CD4-positive, alpha-beta T cell treated with Interleukin-15 for 1 hour (primary cell): ENCODE measurements around the gene LRRC9.
"Not testable (repeated sequence)": the region's sequence is repeated elsewhere in the genome, so short reads cannot be mapped to it uniquely, and the experiment has no call there.

Source experiments
- DNase-seq: peaks from one replicate; pipeline ENCODE4 v3.0.0-alpha.2; 2020

LRRC9 gene

DNA sequence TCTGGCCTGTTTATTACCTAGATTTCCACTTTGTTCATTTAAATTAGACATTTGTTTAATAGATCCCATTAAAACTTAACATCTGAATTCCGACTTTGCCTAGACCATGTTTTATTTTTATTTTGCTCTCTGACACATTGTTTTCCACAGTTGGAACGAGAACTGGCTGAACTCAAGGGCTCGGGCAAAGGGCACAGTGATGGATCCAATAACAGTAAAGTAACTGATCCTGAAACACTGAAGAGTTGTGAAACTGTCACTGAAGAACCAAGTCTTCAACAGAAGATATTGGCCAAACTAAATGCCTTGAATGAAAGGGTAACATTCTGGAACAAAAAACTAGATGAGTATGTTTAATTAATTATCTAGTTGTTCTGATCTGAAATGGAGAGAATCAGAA lies 39.7 kb downstream of the LRRC9 start:
- no peak for DNase-seq

DNA sequence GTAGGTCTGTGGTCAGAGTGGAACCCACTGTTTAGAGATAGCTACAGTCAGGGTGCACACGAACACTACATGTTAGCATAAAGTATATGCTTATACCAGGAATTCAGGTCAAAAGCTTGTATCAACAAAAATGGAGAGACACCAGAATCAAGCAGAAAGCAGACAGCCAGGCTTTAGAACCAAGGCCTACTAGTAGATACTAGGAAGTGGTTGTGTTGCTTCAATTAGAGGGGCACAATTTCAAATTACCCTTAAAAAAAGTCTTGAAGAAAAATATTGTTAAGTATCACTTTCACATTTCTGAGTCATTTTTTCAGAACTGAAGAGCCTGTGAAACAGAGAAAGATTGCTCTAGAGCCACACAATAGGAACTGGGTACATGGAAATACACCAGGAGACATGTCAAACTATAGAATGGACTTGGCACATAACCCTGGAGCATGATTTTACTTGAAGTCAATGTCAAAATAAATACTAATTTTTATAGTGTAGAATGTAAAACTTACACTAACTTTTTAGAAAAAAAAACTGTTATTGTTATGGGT lies 41.6 kb downstream of the LRRC9 start:
- DNase-seq = no peak

DNA sequence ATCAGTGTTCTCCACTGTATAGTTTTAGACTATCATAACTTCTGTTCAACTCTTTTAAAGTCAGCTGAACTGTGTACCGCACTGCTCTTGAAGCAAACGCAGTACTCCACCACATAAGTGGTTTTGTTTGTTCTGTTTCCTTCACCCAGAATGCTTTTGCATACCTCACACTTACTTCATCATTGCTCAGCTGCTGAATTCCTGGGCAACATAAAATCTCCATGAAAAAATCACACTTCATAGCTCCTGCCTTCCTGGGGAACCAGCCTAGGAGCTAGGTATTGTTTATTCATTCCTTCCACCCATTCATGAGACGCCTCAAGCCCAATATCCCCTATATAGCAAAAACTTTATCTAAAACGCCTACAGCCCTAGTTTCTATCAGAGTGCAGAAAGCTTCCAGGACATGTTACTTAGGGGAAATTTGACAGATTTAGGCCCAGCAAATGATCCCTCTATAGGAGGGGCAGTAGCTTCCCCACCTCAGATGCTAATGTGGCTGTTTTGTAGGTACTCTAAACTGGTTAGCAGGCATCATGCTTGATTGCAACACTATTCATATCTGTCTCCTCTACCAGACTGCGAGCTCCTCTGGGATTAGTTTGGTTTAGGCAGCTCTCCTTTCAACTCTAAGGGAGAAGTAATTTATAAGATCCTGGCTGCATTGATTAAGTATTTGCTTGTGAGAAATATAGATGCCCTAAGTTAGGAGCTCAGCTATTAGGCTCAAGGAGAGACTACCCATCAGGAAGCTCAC lies 44.5 kb downstream of the LRRC9 start:
- DNase-seq = no peak

DNA sequence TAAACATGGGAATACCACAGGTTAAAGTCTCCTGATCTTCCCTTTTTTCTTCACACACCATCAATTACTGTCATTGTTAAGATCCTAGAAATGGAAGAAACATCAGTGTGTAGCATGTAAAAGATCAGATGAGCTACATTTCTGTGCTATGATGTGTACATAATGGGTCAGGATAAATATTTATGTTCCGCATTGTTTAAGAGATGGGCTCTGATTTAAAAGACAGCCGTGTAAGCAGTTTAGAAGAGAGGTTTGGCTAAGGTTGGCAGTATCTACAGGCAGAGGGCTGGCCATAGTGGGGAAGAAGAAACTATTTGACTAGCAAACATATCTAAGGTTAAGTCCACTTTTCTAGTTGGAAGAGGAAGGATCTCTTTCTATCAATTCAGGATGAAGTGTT lies 49.4 kb downstream of the LRRC9 start:
- no peak for DNase-seq

DNA sequence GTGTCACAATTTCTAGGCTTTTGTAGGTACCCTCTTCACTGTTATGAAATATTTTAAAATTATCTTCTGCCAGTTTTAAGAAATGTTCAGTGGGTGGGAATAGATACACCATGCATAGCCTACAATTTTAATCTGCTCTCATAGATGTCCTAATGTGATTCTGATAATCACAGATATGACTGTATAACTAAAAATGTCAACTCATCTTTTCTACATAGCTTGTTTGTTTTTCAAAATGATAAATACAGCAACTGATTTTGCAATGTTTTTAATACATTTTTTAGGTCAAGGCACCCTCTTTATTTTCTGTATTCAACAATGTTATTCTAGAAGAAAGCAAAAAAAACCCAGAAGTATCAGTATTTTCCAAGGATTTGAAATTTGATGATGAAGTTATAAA lies 61.6 kb downstream of the LRRC9 start:
- DNase-seq = no peak

DNA sequence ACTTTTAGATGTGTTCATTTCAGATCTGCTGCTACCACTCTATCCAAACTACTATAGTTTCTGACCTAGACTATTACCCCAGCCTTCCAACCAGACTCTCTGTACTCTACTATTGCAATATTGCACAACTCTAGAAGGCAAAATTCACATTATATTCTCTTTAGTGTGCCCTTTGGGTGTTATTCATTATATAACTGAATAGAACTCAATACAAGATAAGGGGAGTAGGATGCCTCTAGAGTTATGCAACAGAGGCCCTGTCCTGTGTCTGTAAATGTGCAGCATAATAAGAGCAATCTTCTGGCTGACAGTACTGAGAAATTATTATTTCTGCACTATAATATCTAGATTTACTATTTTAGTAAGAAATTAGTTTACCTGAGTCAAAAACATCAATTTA lies 63.1 kb downstream of the LRRC9 start:
- no peak for DNase-seq

DNA sequence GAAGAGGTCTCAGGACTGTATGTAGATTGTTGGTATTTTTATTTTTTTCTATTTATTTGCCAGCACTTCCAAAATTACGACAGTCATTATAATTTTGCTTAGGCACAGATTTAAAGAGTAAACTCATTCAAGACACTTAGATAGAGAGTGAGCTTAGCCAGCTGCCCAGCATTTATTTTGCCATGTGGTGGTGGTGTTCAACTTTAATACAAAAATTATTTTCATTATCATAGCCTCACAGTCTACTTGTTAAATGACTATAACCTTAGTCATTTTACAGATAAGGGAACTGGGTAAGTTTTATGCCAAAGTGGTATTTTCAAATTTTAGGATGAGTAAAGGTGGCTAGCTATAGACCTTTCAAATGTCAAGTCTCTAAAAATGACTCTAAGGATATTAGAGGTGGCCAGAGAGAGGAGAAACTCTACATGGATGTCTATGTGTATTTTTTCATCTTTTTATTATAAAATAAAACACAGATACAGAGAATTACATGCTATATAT lies 66.7 kb downstream of the LRRC9 start:
- no peak for DNase-seq

DNA sequence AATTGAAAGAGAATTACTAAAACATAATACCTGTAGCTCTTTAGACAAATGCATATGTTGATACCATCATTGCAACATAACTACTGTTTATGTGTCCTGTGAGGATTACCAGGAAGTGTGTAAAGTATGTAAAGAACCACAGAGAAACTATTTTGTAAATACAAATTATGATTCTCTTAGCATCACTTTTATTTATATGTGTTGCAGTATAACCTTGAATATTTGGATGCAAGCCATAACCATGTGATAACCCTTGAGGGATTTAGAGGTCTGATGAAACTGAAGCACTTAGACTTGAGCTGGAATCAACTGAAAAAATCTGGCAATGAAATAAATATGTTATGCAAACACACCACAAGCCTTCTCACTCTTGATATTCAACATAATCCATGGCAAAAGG lies 77.5 kb downstream of the LRRC9 start:
- no peak for DNase-seq

DNA sequence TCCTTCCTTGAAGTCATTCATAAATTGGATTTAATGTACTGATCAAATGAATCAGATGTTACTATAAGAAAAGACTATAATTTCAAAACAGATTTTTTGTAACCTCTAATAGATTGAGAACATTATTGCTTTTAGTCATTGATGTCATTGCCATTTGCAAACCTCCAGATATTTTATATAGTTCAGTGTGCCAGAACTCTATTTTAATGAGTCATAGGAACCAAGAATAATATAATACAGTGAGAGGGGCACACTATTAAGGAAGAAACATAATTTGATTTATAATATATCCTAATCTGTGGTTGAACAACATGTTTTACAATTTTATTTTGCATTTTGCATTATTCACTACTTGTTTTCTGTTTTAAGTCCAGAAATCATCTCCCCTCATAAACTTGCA lies 78.0 kb downstream of the LRRC9 start:
- no peak for DNase-seq

DNA sequence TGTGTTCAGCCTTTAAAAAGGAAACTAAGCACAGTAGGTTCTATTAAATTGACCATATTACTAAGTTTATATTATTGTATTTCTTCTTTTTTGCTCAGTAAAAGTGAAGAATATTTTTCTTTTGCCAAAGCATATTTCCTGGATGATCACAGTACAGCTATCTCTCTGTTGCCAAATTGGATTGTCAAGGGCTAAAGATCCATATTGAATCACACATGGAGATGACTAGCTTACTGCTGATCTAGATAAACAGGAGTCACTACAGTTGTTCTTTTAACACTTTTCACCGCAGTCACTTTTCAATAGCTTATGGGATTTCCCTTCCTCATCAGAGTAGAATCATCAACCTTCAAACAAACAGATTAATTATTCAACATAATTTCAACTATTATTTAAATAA lies 78.6 kb downstream of the LRRC9 start:
- no peak for DNase-seq

DNA sequence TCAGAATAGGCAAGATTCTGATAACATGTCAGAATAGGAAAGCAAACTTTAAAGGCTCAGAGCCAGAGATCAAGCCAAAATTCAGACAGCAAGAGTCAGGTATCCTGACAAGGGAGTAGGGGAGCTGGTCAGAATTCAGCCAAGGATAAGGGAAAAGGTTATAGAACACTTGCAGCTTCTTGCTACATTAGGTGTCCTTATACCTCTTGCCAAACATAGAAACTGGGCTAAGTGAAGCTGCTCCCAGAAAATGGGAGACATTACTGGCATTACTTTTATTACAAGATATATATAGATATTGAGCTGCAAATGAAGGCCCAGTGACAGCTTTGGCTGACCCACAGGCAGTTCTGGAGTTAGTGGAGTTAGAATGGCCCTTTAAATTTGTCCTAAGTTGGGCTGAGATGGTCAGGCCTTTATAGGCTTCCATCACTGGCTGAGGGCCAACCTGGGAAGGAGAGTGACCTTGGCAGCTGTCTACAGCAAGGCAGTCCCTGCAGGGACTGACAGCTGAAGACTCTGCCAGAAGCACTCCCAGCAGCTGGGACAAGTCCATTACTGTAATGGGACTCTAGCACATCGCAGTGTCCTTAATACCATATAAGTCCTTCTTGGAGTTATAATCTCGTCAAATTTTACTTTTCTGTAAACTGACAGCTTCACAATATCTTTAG lies 83.0 kb downstream of the LRRC9 start:
- no peak for DNase-seq

DNA sequence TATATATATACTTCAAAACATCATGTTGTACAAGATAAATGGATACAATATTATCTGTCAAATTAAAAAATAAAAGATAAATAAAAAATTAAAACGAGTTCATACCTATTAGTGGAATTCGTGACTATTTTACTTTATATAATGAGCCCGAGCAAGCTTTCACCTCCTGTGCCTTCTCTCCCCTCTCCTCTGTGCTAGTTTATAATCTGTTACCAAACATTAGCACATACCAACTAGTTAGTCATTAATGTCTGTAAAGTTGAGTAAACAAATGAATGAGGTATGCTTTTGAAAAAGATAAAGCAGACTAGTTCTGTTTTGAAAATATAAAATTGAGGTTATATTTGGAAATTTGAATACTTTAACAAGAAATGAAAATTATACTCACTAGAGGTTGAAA lies 84.0 kb downstream of the LRRC9 start:
- DNase-seq = no peak

DNA sequence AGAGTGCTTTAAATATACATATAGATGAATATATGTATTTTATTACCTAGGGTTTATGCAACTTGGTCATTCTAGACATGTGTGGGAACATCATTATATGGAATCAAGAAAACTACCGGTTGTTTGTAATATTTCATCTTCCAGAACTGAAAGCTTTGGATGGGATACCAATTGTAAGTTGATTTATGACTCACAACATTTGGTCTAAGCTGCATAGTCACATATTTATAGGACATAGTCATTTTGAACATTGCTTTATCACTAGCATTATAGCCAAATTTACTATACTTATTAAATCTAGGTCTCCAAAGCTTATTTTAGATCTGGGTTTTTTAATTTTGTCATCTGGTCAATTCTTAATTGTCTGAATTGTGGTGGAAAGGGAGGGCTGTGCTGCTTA lies 88.1 kb downstream of the LRRC9 start:
- DNase-seq = no peak

DNA sequence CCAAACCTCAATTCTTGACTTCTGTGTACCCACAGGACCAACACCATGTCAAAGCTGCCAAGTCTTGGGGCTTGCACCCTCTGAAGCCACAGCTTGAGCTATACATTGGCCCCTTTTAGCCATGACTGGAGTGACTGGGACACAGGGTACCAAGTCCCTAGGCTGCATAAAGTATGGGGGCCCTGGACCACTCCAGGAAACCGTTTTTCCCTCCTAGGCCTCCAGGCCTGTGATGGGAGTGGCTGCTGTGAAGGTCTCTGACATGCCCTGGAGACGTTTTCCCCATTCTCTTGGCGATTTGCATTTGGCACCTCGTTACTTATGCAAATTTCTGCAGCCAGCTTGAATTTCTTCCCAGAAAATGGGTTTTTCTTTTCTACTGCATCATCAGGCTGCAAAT lies 90.3 kb downstream of the LRRC9 start:
- not testable (repeated sequence) for DNase-seq

DNA sequence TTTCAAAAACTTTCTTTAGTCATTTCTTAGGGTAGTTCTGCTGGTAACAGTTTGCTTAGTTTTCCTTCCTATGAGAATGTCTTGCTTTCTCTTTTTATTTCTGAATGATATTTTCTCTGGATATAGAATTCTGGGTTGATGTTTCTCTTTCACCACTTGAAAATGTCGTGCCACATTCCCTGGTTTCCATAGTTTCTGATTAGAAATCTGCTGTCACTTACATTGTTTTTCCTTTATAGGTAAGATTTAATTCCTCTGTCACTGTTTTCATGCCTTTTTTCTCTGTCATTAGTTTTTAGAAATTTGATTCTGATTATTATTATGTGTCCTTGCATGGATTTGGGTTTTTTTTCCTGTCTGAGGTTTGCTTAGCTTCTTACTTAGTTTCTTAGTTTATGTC lies 94.5 kb downstream of the LRRC9 start:
- DNase-seq = no peak

DNA sequence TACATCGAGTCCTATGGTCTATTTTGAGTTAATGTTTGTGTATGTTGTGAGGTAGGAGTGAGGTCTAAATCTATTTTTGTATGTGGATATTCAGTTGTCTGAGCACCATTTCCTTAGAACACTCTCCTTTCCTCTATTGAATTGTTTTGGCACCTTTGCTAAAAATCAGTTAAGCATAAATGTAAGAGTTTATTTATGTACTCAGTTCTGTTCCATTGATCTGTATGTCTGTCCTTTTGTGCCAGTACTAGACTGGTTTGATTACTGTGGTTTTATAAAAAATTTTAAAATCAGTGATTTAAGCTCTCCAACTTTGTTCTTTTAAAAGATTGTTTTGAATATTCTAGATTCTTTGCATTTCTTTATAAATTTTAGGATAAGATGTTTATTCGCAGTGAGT lies 101.7 kb downstream of the LRRC9 start:
- DNase-seq = no peak

DNA sequence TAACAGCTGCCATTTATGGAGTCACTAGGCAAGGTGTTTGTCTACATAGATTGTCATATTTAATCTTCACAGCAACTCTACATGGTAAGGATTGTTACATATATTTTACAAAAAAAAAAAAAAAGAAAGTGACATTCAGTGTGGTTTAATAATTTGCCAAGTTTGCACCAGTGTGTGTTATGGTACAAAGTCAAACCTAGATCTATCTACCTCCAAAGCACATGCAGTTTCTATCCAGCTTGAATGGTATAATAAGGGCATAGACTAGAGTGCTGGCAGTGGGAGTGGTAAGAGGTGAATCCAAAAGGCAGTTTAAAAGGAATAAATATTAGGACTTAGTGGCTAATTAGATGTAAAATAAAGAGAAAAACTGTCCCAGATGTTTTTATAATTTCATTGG lies 105.6 kb downstream of the LRRC9 start:
- no peak for DNase-seq

DNA sequence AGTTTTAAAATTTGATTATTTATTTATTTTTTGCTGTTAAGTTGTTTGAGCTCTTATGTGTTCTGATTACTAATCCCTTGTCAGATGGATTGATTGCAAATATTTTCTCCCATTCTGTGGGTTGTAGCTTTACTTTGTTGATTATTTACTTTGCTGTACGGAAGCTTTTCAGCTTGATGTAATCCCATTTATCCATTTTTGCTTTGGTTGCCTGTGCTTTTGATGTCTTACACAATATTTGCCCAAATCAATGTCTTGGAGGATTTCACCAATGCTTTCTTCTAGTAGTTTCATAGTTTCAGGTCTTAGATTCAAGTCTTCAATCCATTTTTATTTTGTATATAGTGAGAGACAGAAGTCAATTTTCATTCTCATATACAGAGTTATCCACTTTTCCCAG lies 115.2 kb downstream of the LRRC9 start:
- no peak for DNase-seq

DNA sequence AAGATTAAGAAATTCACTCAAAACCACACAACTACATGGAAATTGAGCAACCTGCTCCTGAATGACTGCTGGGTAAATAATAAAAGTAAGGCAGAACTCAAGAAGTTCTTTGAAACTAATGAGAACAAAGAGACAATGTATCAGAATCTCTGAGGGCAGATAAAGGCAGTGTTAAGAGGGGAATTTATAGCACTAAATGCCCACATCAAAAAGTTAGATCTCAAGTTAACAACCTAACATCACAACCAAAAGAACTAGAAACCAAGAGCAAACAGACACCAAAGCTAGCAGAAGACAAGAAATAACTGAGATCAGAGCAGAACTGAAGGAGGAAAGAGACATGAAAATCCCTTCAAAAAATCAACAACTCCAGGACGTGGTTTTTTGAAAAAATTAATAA lies 128.0 kb downstream of the LRRC9 start:
- not testable (repeated sequence) for DNase-seq

DNA sequence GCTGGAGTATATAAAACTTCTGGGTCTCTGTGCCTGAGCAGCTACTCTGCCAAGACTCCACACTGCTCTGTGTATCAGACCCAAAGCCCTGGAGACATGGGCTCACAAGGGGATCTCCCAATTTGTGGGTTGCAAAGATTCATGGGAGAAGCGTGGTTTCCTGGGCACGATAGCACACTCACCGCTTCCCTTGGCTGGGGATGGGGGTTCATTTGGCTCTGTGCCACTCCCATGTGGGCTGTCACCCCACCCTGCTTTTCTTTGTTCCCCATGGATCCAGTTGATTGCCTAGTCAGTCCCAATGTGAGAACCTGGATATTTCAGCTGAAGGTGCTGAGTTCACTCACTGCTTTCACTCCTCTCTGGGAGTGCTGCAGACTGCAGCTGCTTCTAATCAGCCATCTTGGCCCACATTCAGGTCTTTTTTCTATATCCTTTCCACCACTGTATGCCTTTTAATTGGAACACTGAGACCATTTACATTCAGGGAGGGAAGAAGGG lies 131.8 kb downstream of the LRRC9 start:
- no peak for DNase-seq

DNA sequence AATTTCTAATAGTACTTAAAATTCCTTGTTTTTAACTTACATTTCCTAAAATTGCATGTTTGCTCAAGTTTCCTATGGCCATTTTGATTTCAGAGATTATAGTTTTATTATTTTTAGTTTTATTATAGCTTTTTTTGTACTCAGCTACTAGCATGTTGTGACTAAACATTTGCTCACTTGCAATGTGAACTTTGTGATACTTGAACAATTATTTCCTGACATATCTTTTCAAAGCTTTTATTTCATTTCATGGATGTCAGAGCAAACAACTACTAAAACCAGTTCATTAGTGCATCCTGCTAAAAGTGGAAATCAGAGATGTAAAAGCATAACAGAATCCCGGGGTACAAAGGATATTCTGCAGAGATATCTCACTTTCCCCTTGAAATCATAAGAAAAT lies 138.1 kb downstream of the LRRC9 start:
- no peak for DNase-seq

DNA sequence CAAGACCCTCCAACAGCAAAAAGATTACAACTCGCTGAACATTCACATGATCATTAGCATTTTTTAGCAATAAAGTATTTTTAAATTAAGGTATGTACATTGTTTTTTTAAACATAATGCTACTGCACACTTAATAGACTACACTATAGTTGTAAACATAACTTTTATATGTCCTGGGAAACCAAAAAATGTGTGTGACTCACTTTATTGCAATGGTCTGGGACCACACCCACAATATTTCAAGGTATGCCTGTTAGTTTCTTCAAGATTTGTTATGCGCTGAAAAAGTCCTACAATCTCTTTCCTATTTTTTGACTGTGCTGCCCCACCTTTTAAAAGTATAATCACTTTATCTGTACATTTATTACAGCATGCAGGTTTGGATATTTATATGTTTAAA lies 141.4 kb downstream of the LRRC9 start:
- no peak for DNase-seq

DNA sequence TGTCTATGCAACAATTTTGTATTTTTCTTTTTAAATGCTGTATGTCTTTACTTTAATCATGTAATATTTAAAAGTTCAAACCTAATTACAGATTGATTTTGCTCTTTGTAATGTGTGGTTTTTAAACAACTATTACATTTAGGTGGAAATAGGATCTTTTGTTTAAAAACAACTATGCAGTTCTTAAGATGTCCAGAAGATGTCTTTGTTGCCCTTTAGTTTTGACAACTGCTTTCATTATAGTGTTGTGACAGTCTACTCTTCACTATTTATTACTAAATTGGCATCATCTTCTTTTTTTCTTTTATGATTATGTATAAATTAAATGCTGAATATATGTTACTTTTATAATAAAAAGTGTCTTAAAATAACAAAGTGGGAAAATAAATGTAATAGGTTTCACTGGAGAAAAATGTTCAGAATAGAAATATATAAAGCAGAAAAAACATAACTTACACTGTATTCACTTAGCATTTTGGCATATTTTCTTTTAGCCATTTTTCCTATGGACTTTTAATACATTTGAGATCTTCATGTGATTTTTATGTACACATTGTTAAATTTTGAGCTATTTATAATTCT lies 144.6 kb downstream of the LRRC9 start:
- no peak for DNase-seq

DNA sequence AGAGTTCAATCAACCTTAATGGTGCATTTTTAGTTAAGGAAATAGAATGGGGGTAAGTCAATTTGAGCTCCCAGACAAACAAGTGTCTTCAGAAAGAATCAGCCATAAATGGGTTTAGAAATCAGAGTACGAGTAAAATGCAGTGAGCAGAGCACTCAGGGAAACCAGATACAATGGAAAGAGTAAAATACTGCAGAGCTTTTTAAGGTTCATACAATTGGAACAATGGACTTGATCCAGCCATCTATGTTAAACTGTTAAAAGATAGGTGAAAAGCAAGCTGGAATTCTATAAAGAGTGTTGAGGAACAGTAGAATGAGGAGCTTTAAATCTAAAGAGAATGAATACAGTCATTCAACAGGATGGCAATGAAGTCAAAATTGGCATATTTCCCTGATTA lies 147.9 kb downstream of the LRRC9 start:
- DNase-seq = no peak
